ENCODE results near the gene MATN1.

GRCh38 chr1:30742300-30742962 lies 19.0 kb upstream of the MATN1 start:
- TF ChIP-seq, protein P1, sequence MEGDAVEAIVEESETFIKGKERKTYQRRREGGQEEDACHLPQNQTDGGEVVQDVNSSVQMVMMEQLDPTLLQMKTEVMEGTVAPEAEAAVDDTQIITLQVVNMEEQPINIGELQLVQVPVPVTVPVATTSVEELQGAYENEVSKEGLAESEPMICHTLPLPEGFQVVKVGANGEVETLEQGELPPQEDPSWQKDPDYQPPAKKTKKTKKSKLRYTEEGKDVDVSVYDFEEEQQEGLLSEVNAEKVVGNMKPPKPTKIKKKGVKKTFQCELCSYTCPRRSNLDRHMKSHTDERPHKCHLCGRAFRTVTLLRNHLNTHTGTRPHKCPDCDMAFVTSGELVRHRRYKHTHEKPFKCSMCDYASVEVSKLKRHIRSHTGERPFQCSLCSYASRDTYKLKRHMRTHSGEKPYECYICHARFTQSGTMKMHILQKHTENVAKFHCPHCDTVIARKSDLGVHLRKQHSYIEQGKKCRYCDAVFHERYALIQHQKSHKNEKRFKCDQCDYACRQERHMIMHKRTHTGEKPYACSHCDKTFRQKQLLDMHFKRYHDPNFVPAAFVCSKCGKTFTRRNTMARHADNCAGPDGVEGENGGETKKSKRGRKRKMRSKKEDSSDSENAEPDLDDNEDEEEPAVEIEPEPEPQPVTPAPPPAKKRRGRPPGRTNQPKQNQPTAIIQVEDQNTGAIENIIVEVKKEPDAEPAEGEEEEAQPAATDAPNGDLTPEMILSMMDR (IDR thresholded peaks at IDR 0.05): no peak
- TF ChIP-seq POLR2A (IDR thresholded peaks at IDR 0.05): no peak

All from uterus (tissue), 2 donors.